ENCODE measurements around the gene ZNF746.
"Not testable (repeated sequence)": the region's sequence is repeated elsewhere in the genome, so short reads cannot be mapped to it uniquely, and the experiment has no call there.

The ZNF746 gene

DNA sequence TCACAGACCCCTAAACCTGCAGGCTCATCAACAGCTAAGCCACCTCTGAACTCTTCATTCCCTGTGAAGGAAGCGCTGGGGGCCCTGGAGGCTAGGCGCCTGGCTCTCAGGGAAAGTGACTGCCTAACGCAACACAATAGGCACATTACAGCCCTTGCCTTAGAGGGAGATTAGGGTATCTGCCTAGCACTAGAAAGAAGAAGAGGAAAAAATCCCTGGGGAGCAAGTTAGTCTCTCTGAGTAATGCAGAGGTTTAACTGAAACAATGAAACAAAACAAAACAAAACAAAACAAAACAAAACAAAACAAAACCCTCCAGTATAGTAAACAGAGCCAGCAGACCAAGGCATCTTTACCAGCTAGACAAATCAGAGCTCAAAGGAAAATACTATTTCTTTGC, 39.4 kb downstream of the ZNF746 start:
- H3K9ac ChIP-seq (ENCODE audit: low read depth, low read length) = no peak overlapping the region
- peaks cover 24% of the 10 kb centered on the region for H3K36me3 ChIP-seq (ENCODE audit: control insufficient read depth, insufficient read depth, low read length)
- H3K27ac ChIP-seq (ENCODE audit: low read depth, low read length) = no peak overlapping the region
- H3K27me3 ChIP-seq (ENCODE audit: control insufficient read depth, insufficient read depth, low read length) = peaks cover 39% of the 10 kb centered on the region
- H3K9me3 ChIP-seq (ENCODE audit: control insufficient read depth, insufficient read depth, low read length) = no peaks in the 10 kb centered on the region
- H3K4me3 ChIP-seq (ENCODE audit: low read depth, low read length) = no peak overlapping the region
- H3K4me1 ChIP-seq (ENCODE audit: control insufficient read depth, insufficient read depth, low read length) = no peaks in the 10 kb centered on the region

DNA sequence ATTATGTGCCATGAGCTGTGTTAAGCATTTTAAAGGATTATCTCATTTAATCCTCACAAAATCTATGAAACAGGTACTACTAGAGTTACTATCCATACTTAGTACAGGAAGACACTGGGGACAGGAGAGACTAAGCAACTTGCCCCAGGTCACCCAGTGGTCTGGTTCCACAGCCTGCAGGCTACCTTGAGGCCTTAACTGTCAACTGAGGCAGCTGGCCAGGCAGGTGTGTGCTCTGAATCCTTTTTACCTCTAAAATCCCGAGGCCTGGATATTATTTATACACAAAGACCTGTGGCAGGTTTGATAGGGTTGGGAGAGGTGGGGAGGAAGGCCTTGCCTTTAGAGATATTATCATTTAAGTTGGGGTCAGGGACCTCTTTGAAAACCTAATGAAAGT, 39.8 kb downstream of the ZNF746 start:
- no peak overlapping the region for H3K9ac ChIP-seq (ENCODE audit: low read depth, low read length)
- peaks cover 36% of the 10 kb centered on the region for H3K27me3 ChIP-seq (ENCODE audit: control insufficient read depth, insufficient read depth, low read length)
- no peaks in the 10 kb centered on the region for H3K4me1 ChIP-seq (ENCODE audit: control insufficient read depth, insufficient read depth, low read length)
- H3K27ac ChIP-seq (ENCODE audit: low read depth, low read length) = no peak overlapping the region
- peaks cover 27% of the 10 kb centered on the region for H3K36me3 ChIP-seq (ENCODE audit: control insufficient read depth, insufficient read depth, low read length)
- H3K4me3 ChIP-seq (ENCODE audit: low read depth, low read length) = no peak overlapping the region
- H3K9me3 ChIP-seq (ENCODE audit: control insufficient read depth, insufficient read depth, low read length) = no peaks in the 10 kb centered on the region

DNA sequence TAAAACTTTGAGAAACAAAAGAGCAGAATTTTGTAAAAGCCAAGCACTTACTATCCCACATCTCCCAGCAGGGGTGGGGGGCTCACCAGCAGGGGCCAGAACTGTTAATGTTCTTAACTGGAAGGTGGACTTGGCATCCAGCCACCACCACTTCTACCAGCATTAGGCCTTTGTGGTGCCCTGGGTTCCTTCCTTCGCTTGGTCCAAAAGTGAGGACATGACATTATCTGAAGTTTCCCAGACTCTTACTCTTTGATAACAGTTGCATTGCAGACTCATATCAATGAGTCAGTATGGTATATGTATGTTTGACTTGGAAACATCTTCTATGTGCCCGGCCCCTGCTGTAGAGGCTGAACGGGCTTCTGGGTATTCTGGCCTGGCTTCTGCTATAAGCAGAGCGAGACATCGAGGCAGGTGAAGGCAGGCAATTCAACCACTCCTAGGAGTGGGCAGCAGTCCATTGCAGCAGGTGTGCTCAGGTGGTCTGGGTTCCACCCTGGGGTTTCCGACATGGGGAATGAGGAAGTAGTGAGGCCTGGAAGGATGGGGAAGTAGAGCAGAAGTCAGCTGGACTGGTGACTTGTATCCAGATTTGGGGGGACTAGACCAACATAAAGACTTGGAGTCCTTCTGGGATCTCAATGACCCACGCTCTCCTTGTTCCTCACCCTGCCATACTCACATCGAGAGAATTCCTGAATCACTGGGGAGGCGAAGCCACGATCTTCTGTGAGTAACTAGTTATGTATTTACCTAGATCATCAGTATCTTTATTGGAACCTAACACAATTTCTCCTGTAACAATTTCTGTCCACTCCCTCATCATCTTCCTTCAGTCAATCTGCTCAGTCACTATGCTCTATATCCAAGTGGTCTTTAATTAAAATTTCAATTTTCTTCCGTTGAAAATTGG, 40.8 kb downstream of the ZNF746 start:
- peaks cover 26% of the 10 kb centered on the region for H3K27me3 ChIP-seq (ENCODE audit: control insufficient read depth, insufficient read depth, low read length)
- H3K9me3 ChIP-seq (ENCODE audit: control insufficient read depth, insufficient read depth, low read length) = no peaks in the 10 kb centered on the region
- no peak overlapping the region for H3K27ac ChIP-seq (ENCODE audit: low read depth, low read length)
- no peak overlapping the region for H3K9ac ChIP-seq (ENCODE audit: low read depth, low read length)
- H3K4me3 ChIP-seq (ENCODE audit: low read depth, low read length) = no peak overlapping the region
- no peaks in the 10 kb centered on the region for H3K4me1 ChIP-seq (ENCODE audit: control insufficient read depth, insufficient read depth, low read length)
- H3K36me3 ChIP-seq (ENCODE audit: control insufficient read depth, insufficient read depth, low read length) = peaks cover 30% of the 10 kb centered on the region

DNA sequence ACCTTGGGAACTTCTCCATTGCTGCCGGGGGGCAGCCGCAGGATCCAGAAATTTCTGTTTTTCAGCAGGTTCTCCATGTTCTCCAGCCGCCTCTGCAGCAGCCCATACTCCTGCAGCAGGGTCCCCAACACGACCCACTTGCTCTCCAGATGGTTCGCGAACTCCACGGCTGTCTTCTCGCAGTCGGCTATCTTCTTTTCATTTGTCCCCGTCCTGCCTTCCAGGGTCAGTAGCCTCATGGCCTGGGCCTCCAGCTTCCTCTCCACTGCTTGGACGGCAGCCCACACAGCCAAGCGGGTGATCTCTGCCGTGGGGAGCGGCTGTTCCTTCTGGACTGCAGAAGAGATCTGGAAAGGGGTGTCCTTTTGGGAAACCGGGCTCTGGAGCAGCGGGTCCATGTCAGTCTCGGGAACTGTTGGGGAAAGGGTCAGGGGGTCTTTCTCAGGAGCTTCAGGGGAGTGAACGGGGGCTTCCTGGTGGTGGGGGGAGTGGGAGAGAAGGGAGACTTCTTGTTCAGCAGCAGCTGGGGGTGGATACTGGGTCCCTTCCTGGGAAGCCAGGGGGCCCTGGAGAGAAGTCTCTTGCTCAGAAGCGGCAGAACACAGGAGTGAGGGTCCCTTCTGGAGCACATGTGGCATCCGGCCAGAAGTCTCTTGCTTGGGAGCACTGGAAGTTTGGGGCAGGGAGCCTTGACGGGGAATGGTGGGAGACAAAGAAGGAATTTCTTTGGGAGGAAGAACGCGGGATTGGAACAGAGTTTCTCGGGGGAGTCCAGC, 42.2 kb downstream of the ZNF746 start:
- Histone ChIP-seq H3K27ac (ENCODE audit: low read depth, low read length) (no peak overlapping the region), H3K27me3 (ENCODE audit: control insufficient read depth, insufficient read depth, low read length) (peaks cover 17% of the 10 kb centered on the region), H3K4me1 (ENCODE audit: control insufficient read depth, insufficient read depth, low read length) (no peaks in the 10 kb centered on the region), H3K4me3 (ENCODE audit: low read depth, low read length) (no peak overlapping the region), H3K9me3 (ENCODE audit: control insufficient read depth, insufficient read depth, low read length) (no peaks in the 10 kb centered on the region), H3K36me3 (ENCODE audit: control insufficient read depth, insufficient read depth, low read length) (peaks cover 37% of the 10 kb centered on the region), H3K9ac (ENCODE audit: low read depth, low read length) (no peak overlapping the region)

DNA sequence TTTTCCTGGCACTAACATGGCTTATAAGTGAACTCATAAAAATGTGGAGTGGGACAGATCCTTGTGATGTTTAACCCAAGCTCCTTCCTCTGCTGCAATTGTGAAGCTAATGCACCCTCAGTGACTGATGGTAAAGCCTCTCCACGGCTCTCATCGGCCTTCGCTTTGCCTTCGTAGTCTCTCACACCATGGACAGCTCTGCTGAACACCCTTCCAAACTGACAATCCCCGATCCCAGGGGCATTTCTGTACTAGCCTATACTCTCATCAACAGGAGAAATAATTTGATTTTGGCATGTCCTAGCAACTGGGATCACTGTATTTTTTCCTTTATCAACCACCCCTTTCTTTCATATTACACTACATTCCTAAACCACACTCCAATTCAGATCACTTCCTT, 42.9 kb downstream of the ZNF746 start:
- no peaks in the 10 kb centered on the region for H3K4me1 ChIP-seq (ENCODE audit: control insufficient read depth, insufficient read depth, low read length)
- H3K9ac ChIP-seq (ENCODE audit: low read depth, low read length) = no peak overlapping the region
- H3K4me3 ChIP-seq (ENCODE audit: low read depth, low read length) = no peak overlapping the region
- no peak overlapping the region for H3K27ac ChIP-seq (ENCODE audit: low read depth, low read length)
- peaks cover 43% of the 10 kb centered on the region for H3K36me3 ChIP-seq (ENCODE audit: control insufficient read depth, insufficient read depth, low read length)
- H3K9me3 ChIP-seq (ENCODE audit: control insufficient read depth, insufficient read depth, low read length) = no peaks in the 10 kb centered on the region
- H3K27me3 ChIP-seq (ENCODE audit: control insufficient read depth, insufficient read depth, low read length) = peaks cover 15% of the 10 kb centered on the region

DNA sequence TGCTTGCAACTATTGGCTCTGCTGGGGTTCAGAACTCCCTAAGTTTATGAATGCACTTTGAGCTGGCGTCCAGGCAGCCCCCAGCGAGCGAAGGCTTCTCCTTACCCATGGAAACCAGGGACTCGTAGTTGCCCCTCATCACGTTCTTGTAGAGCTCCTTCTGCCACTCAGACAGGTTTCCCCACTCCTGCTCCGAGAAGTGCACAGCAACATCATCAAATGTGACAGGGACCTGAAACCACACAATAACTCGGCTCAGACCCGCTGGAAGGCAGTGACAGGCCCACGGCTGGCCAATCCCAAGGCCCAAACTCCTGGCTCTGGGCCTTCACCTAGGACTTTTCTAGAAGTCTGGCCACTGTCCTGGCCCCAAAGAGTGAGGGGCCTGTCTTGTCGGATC, 43.6 kb downstream of the ZNF746 start:
- no peaks in the 10 kb centered on the region for H3K4me1 ChIP-seq (ENCODE audit: control insufficient read depth, insufficient read depth, low read length)
- no peak overlapping the region for H3K9ac ChIP-seq (ENCODE audit: low read depth, low read length)
- no peak overlapping the region for H3K4me3 ChIP-seq (ENCODE audit: low read depth, low read length)
- H3K36me3 ChIP-seq (ENCODE audit: control insufficient read depth, insufficient read depth, low read length) = peaks cover 50% of the 10 kb centered on the region
- H3K27me3 ChIP-seq (ENCODE audit: control insufficient read depth, insufficient read depth, low read length) = peaks cover 8% of the 10 kb centered on the region
- H3K9me3 ChIP-seq (ENCODE audit: control insufficient read depth, insufficient read depth, low read length) = no peaks in the 10 kb centered on the region
- no peak overlapping the region for H3K27ac ChIP-seq (ENCODE audit: low read depth, low read length)

GRCh38 chr7:149450821-149451220, 46.8 kb downstream of the ZNF746 start:
- Histone ChIP-seq H3K27me3 (ENCODE audit: control insufficient read depth, insufficient read depth, low read length) (no peaks in the 10 kb centered on the region), H3K27ac (ENCODE audit: low read depth, low read length) (no peak overlapping the region), H3K4me3 (ENCODE audit: low read depth, low read length) (no peak overlapping the region), H3K4me1 (ENCODE audit: control insufficient read depth, insufficient read depth, low read length) (no peaks in the 10 kb centered on the region), H3K9ac (ENCODE audit: low read depth, low read length) (no peak overlapping the region), H3K9me3 (ENCODE audit: control insufficient read depth, insufficient read depth, low read length) (no peaks in the 10 kb centered on the region), H3K36me3 (ENCODE audit: control insufficient read depth, insufficient read depth, low read length) (peaks cover 62% of the 10 kb centered on the region)

DNA sequence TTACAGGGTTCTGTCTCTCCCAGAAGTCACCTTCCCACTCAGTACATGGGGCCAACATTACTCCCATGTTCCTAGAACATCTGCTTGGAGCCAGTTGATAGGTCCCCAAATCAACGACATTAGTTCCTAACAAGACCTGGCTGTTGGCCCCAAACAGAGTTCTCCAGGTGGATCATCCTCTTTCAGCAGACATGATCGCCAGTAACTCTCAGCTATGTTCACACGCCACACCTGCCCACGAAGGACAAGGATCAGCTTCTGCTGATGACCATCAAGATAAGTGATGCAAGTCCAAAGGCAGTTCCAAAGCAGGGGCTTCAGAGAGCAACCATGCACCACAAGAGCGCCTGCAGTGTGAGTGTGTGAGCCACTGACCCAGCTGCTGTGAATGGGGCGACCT, 47.7 kb downstream of the ZNF746 start:
- no peaks in the 10 kb centered on the region for H3K9me3 ChIP-seq (ENCODE audit: control insufficient read depth, insufficient read depth, low read length)
- H3K27ac ChIP-seq (ENCODE audit: low read depth, low read length) = no peak overlapping the region
- H3K4me3 ChIP-seq (ENCODE audit: low read depth, low read length) = no peak overlapping the region
- H3K9ac ChIP-seq (ENCODE audit: low read depth, low read length) = no peak overlapping the region
- no peaks in the 10 kb centered on the region for H3K27me3 ChIP-seq (ENCODE audit: control insufficient read depth, insufficient read depth, low read length)
- peaks cover 56% of the 10 kb centered on the region for H3K36me3 ChIP-seq (ENCODE audit: control insufficient read depth, insufficient read depth, low read length)
- no peaks in the 10 kb centered on the region for H3K4me1 ChIP-seq (ENCODE audit: control insufficient read depth, insufficient read depth, low read length)

- Histone ChIP-seq H3K9me3 (ENCODE audit: control insufficient read depth, insufficient read depth, low read length) (no peaks in the 10 kb centered on the region), H3K4me1 (ENCODE audit: control insufficient read depth, insufficient read depth, low read length) (no peaks in the 10 kb centered on the region), H3K27ac (ENCODE audit: low read depth, low read length) (no peak overlapping the region), H3K36me3 (ENCODE audit: control insufficient read depth, insufficient read depth, low read length) (peaks cover 48% of the 10 kb centered on the region), H3K4me3 (ENCODE audit: low read depth, low read length) (no peak overlapping the region), H3K9ac (ENCODE audit: low read depth, low read length) (no peak overlapping the region), H3K27me3 (ENCODE audit: control insufficient read depth, insufficient read depth, low read length) (no peaks in the 10 kb centered on the region)
Observed at GRCh38 chr7:149448961-149449360, 48.6 kb downstream of the ZNF746 start.

- peaks cover 35% of the 10 kb centered on the region for H3K36me3 ChIP-seq (ENCODE audit: control insufficient read depth, insufficient read depth, low read length)
- H3K27ac ChIP-seq (ENCODE audit: low read depth, low read length); H3K9ac ChIP-seq (ENCODE audit: low read depth, low read length); H3K9me3 ChIP-seq (ENCODE audit: control insufficient read depth, insufficient read depth, low read length); H3K27me3 ChIP-seq (ENCODE audit: control insufficient read depth, insufficient read depth, low read length); H3K4me1 ChIP-seq (ENCODE audit: control insufficient read depth, insufficient read depth, low read length); H3K4me3 ChIP-seq (ENCODE audit: low read depth, low read length): not testable (repeated sequence)
Observed at GRCh38 chr7:149446026-149446425, 51.6 kb downstream of the ZNF746 start.

GRCh38 chr7:149444287-149444686, 53.3 kb downstream of the ZNF746 start:
- Histone ChIP-seq H3K4me3 (ENCODE audit: low read depth, low read length) (no peak overlapping the region), H3K27ac (ENCODE audit: low read depth, low read length) (no peak overlapping the region), H3K4me1 (ENCODE audit: control insufficient read depth, insufficient read depth, low read length) (no peaks in the 10 kb centered on the region), H3K27me3 (ENCODE audit: control insufficient read depth, insufficient read depth, low read length) (no peaks in the 10 kb centered on the region), H3K9ac (ENCODE audit: low read depth, low read length) (no peak overlapping the region), H3K36me3 (ENCODE audit: control insufficient read depth, insufficient read depth, low read length) (peaks cover 17% of the 10 kb centered on the region; the same call in 1 of the 2 replicates), H3K9me3 (ENCODE audit: control insufficient read depth, insufficient read depth, low read length) (no peaks in the 10 kb centered on the region)

Measured in HUES48 (cell line).